ENCODE results near the gene CATSPERD.

GRCh38 chr19:5694167-5694955 lies 26.1 kb upstream of the CATSPERD start:
- TF ChIP-seq ZKSCAN1 (IDR thresholded peaks at IDR 0.05; ENCODE audit: low read depth, low read length) (no peak), ARHGAP35 (IDR thresholded peaks at IDR 0.05; ENCODE audit: partially characterized antibody) (no peak), TAF1 (IDR thresholded peaks at IDR 0.05; ENCODE audit: control insufficient read depth, extremely low read depth, insufficient read depth, low read length, severe bottlenecking) (no peak)

All from K562 (cell line).